HG02610 (cell line): ENCODE measurements around the gene ECT2L.

Source experiments
- ATAC-seq: cut with Tn5 transposase; IDR thresholded peaks from one replicate; pipeline ENCODE4 v1.9.1; 2021; ENCODE audit warnings: mild to moderate bottlenecking, moderate library complexity; ENCODE audit not compliant: unreplicated experiment

Gene ECT2L

DNA sequence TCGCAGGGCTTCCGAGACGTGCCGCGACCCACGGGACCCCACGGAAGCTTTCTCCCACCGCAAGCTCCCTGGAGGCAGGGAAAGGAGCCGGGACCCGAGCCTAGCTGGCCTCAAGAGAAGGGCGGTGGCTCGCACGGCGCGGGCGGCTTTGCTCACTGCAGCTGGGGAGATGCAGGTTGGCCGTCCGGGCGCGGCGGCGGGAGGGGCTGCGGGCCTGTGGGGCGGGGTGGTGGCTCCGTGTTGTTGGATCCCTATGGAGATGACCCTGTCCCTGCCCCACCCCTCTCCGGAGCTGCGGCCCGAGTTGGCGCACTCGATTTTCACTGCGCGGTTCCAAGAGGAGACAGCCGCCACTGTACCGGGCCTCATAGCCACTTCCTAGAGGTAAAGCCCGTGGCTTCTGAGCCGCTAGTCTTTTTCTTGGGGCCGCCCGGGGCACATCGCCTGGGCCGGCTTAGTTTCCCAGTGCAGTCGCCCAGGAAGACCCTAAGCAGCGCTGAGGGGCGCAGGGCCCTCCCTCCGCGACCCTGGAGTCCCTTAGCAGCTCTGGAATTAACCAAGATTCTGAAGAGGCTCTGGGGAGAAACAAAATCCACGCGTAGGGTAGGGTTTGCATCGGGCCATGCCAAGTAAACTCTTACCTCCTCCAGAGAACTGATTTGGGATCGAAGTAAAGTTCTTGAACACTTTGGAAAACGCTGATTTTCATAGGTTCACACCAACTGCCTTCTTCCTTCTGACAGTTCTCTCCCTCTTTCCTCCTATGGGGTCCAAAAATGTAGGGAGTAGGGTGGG lies at the start of gene ECT2L:
Gene ECT2L, plus strand, starts transcription at position 279 of the 795 bp plus-strand sequence. CDS start 17,188 bp downstream, outside the sequence.
- no peak for ATAC-seq

- ATAC-seq = no peak
Measured at GRCh38 chr6:138752017-138752416, 43.9 kb upstream of the ECT2L start.

- no peak for ATAC-seq
Measured at GRCh38 chr6:138757136-138757535, 38.8 kb upstream of the ECT2L start.

- ATAC-seq = no peak
Measured at GRCh38 chr6:138765896-138766655, 29.8 kb upstream of the ECT2L start.

DNA sequence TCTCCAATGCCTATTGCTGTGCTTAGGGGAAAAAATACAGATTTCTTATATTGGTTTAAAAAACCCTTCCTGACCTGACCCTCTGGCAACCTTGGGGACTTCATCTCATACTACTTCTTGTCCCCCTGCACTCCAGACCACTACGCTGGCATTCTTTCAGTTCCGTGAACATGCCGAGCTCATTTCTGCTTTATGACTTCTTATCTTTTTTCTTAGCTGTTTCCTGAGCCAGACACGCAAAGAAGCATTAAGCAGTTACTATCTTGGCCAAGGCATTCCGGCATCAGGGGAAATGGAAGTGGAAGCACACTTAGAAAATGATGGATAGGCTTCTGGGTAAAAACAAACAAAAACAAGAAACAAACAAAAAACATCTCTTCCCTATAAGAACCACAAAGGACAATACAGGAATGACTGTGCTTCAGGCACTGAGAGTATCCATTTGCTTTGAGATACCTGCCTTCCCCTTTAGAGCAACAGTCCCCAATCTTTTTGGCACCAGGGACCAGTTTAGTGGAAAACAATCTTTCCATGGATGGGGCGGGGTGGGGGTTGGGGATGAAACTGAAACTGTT lies 26.7 kb upstream of the ECT2L start:
- ATAC-seq = no peak

DNA sequence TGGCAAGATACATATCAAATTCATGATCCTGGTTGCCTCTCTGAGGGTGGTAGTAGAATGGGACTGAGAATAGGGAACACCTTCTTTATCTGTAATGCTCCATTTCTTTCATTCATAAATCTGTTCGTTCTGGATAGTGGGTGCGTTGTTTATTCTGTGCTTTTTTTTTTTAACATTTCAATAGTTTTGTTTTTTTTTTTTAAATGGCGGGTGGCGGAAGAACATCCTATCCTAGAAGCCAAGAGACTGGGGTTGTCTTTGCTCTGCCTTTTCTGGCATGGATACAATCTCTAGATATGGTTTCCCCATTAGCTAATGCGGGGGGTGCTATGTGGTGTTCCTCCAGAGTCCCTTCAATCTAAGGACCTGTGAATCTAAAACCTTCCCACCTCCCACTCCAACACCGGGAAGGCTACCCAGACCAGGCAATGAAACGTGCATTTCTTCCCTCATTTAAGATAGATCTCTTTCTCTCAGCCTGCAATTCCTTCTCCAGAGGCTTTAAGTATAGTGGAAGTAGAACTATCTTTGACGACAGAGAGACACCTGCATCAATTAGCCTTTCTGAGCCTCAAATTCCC lies 23.2 kb upstream of the ECT2L start:
- ATAC-seq = no peak

DNA sequence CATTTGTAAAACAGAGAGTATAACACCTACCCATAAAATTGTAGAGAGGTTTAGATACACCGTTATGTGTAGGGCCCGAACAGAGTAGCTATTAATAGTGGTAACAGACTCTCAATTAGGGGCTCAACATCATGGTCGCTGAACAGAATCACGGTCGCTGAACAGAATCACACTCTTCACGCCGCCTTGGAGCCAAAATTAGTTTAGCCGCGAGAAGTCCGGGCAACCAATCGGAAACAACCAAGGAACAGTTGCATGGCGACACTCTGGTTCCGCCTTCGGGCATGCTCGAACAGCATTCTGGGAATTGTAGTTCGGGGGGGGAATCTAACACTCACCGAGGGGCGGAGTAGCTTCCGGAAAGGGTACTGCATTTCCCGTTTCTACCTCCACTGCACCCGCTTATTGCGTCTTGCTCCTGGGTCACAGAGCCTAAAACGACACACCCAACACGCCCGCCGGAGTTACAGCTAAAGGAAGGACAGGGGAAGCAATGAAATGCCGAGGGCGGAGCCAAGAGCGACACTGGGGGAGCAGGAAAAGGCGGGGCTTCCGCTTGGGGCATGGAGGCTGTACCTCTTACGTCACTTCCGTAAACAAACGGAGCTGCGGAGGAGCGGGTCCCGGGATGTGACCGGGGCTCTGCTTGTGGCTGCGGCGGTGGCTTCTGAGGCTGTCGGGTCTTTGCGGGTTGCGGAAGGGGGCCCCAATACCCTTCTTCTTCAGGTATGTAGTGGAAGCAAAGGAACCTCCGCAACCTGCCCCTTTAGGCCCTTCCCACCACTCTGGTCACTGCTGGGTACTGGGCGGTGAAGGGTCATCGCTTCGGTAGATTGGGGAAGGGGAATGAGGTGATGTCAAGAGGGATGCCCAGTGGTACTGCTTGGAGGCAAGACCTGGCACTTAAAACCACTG lies 22.5 kb upstream of the ECT2L start, which contains the start of gene CCDC28A:
Gene CCDC28A, plus strand, starts transcription at position 593 of the 915 bp plus-strand sequence. CDS start 2,352 bp downstream, outside the sequence.
- ATAC-seq = peak; percentile 88

DNA sequence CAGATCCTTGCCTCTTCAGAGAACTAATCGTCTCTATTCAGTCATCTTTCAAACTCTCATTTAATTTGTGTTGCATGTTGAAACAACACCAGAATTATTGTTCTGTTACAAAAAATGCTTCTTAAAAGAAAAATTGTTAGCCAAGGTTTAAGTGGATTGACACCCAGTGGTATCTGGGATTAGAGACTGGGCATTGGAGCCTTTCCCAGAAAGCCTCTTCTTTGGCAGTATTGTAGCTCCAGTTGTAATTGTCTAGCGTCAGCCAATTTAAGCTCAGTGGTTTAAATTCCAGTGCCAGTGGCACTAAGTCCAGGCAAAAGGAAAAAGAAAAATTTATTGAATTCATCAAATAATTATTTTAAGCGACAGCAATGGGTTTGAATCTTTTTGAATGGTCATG lies 21.5 kb upstream of the ECT2L start:
- ATAC-seq = no peak

DNA sequence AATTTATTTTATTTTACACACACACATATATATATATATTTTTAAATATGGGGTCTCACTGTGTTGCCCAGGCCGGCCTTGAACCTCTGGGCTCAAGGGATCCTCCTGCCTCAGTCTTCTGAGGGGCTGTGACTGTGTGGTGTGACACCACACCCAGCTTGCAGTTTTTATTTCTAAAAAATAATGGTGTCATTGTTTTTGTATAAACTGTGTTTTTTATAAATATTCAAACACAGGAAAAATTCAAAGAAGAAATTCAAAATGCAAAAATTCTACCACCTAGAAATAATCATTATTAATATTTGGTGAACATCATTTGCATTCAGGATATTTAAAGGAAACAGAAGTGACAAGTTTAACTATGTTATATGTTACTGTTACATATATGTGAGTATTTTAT lies 19.2 kb upstream of the ECT2L start:
- ATAC-seq = no peak

GRCh38 chr6:138778331-138778730 lies 17.6 kb upstream of the ECT2L start:
- ATAC-seq = no peak

- ATAC-seq = no peak
Measured at GRCh38 chr6:138782243-138782642, 13.6 kb upstream of the ECT2L start.

DNA sequence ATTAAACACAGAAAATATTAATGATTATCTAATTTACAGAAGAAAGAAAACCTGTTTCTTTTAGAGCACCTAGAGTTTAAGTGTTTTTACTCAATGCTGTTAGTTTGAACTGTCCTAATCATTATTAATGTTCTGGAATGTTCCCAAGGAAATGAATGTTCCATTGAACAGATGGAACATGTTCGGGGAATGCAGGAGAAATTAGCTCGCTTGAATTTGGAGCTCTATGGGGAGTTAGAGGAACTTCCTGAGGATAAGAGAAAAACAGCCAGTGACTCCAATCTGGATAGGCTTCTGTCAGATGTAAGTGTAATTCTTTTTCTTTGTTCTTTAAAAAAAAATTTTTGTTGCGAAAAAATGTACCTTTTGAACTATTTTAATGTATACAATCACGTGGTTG lies 10.8 kb upstream of the ECT2L start:
- no peak for ATAC-seq

GRCh38 chr6:138785980-138786379 lies 9.9 kb upstream of the ECT2L start:
- no peak for ATAC-seq

DNA sequence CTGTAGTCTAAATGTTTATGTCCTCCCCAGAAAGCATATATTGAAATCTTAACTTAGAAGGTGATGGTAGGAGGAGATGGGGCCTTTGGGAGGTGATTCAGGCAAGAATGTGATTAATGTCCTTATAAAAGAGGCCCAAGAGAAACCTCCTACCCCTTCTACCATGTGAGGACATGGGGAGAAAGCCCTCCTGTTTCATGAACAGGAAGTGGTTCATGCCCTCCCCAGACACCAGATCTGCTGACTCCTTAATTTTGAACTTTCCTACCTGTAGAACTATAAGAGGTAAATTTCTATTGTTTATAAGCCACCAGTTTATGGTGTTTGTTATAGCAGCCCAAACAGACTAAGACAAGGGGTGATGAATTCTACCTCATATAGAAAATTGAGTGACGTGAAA lies 8.7 kb upstream of the ECT2L start:
- ATAC-seq = no peak

- no peak for ATAC-seq
Measured at GRCh38 chr6:138796771-138797170, 884 bp downstream of the ECT2L start.

DNA sequence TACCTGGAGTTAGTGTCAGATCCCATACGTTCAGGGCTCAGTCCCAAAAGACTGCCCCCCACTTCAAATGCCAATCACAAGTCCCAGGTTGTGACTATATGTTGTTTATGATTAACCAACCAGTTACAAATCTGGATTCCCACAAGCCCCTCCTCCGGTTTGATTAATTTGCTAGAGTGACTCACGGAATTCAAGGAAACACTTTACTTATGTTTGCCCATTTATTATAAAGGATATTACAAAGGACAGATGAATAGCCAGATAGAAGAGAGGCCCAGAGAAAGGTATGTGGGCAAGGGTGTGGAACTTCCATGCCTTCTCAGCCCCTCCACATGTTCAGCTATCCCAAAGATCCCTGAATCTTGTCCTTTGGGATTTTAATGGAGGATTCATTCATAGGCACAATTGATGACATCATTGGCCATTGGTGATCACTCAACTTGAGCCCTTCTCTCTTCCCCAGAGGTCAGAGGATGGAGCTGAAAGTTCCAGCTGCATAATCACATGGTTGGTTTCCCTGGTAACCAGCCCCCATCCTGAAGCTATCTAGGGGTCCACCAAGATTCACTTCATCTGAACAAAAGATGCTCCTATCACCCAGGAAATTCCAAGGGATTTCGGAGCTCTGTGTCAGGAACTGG lies 2.0 kb downstream of the ECT2L start:
- no peak for ATAC-seq

- ATAC-seq = no peak
Measured at GRCh38 chr6:138800377-138801150, 4.7 kb downstream of the ECT2L start.

GRCh38 chr6:138803331-138803730 lies 7.4 kb downstream of the ECT2L start:
- no peak for ATAC-seq

DNA sequence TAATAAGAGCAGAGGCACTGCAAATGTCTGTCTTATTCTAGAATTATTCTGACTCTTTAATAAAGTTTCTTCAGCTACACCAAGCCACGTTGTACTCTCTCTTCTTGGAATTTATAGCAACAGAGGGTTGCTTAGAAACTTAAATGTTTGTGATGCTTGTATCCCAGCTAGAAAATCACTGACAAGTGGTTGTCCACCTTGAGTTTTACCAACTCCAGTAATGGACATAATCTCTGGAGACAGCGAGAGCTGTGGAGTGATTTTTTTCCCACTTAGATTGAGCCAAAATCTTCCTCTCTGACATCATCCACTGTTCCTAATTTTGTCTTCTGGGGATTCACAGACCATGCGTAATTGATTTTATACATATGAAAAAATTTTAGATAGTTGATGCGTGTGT lies 8.0 kb downstream of the ECT2L start:
- no peak for ATAC-seq
